C4-2B (cell line): ENCODE data around the gene NFAT5.

Source experiments
- CTCF ChIP-seq: fragments of 450-650 bp; conservative IDR thresholded peaks from 2 replicates; pipeline ENCODE4 v1.5.1; 2017; ENCODE audit warnings: mild to moderate bottlenecking
- ZFX ChIP-seq: fragments of 450-650 bp; IDR thresholded peaks from 2 replicates; pipeline ENCODE4 v1.6.1; 2017

DNA sequence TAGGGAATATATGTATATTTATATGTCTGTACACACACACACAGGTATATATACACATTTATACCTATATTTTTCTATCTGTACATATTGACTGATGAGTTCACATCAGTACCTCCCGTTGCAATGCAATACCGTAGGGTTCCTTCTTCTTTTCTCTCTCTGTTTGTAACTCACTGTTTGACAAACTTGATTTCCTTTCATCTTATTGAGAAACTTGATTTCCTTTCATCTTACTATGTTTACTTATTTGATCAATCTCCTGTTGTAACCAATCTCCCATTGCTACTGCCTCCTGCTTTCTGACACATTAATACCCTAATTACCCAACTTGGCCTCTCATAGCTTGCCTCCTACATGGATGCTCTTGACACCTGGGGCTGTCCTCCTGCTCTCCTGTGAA, 49.8 kb downstream of the NFAT5 start:
- TF ChIP-seq CTCF (no peak), ZFX (no peak)
